ENCODE data around the gene MPL. TPM values are rescaled to one million over a fixed set of nuclear protein-coding genes. Genes with fewer than 3 reads are reported as not detected.

Gene MPL
- total and polyA plus RNA-seq, 2 experiments from 2014 or later = 0.16 TPM; not detected in 1

DNA sequence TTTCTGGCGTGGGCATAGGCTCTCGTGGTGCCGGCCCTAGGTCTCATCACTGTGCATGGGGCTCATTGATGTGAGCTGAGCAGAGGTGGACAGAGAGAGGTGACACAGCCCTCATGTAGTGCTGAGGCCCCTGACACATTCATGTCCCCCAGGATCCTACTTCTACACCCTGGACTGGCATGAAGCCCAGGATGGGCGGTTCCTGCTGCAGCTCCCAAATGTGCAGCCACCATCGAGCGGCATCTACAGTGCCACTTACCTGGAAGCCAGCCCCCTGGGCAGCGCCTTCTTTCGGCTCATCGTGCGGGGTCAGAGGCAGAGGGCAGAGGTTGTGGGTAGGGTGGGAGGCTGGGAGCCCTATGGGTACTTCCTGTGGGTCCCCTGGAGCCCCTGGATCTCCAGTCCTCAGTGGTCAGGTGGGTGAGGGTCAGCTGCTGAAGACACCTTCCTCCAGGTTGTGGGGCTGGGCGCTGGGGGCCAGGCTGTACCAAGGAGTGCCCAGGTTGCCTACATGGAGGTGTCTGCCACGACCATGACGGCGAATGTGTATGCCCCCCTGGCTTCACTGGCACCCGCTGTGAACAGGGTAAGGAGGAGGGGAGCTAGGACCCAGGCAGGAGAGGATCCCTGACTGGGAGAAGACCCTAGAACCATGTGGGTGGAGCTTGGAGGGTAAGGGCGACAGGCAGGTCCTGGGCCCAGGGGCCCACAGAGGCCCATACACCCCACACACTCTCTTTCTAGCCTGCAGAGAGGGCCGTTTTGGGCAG lies 30.7 kb upstream of the MPL start:
- Histone ChIP-seq H4K20me1 (ENCODE audit: insufficient read depth, poor library complexity, severe bottlenecking) (no peaks in the 10 kb centered on the region), H3K4me2 (no peak overlapping the region), H3K27ac (no peak overlapping the region), H3K79me2 (no peaks in the 10 kb centered on the region), H3K27me3 (no peaks in the 10 kb centered on the region), H3K4me1 (ENCODE audit: insufficient read depth) (peaks cover 17% of the 10 kb centered on the region), H3K36me3 (replicated peaks; ENCODE audit: insufficient read depth, low read depth) (no peaks in the 10 kb centered on the region), H3K9me2 (replicated peaks; ENCODE audit: insufficient read depth) (no peaks in the 10 kb centered on the region), H2AFZ (no peak overlapping the region), H3K4me3 (no peak overlapping the region), H3K9me3 (ENCODE audit: low read depth) (no peaks in the 10 kb centered on the region)
- DNase-seq (ENCODE audit: low spot score) = no peak
- TF ChIP-seq EZH2phosphoT487 (IDR thresholded peaks at IDR 0.05; ENCODE audit: low read depth, severe bottlenecking, unreplicated experiment) = no peak
- TF ChIP-seq EZH2 (IDR thresholded peaks at IDR 0.05; ENCODE audit: borderline replicate concordance) = no peak
- TF ChIP-seq, protein P1, sequence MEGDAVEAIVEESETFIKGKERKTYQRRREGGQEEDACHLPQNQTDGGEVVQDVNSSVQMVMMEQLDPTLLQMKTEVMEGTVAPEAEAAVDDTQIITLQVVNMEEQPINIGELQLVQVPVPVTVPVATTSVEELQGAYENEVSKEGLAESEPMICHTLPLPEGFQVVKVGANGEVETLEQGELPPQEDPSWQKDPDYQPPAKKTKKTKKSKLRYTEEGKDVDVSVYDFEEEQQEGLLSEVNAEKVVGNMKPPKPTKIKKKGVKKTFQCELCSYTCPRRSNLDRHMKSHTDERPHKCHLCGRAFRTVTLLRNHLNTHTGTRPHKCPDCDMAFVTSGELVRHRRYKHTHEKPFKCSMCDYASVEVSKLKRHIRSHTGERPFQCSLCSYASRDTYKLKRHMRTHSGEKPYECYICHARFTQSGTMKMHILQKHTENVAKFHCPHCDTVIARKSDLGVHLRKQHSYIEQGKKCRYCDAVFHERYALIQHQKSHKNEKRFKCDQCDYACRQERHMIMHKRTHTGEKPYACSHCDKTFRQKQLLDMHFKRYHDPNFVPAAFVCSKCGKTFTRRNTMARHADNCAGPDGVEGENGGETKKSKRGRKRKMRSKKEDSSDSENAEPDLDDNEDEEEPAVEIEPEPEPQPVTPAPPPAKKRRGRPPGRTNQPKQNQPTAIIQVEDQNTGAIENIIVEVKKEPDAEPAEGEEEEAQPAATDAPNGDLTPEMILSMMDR (IDR thresholded peaks at IDR 0.05; ENCODE audit: poor library complexity) = no peak
- WGBS (ENCODE audit: low lambda C conversion rate, missing lambda C conversion rate) = 94% methylated on average over 17 of the region's 17 CpGs

DNA sequence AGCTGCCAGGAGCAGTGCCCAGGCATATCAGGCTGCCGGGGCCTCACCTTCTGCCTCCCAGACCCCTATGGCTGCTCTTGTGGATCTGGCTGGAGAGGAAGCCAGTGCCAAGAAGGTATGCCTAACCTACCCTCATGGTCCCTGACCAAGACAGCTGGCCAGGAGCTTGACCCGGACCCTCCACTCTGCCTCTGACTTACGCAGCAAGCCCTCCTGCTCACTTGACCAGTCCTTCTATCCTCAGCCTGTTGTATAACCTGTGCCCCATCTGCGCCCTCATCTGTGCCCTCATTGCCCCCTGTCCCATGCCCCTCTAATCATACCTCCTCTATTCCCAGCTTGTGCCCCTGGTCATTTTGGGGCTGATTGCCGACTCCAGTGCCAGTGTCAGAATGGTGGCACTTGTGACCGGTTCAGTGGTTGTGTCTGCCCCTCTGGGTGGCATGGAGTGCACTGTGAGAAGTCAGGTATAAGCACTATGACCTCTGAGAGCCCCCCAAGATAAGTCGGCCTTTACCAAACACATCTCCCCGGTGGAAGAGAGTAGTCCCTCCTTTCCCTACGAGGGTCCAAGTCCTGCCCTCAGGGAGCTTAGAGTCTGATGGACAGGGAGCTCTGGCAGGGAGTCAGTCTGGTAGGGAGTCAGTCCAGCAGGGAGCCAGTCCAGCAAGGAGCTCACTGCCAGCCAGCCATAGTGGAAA lies 30.0 kb upstream of the MPL start:
- Histone ChIP-seq H3K27me3 (no peaks in the 10 kb centered on the region), H3K36me3 (replicated peaks; ENCODE audit: insufficient read depth, low read depth) (no peaks in the 10 kb centered on the region), H3K9me3 (ENCODE audit: low read depth) (no peaks in the 10 kb centered on the region), H3K9me2 (replicated peaks; ENCODE audit: insufficient read depth) (no peaks in the 10 kb centered on the region), H3K4me2 (no peak overlapping the region), H4K20me1 (ENCODE audit: insufficient read depth, poor library complexity, severe bottlenecking) (no peaks in the 10 kb centered on the region), H3K4me1 (ENCODE audit: insufficient read depth) (peaks cover 17% of the 10 kb centered on the region), H2AFZ (no peak overlapping the region), H3K79me2 (no peaks in the 10 kb centered on the region), H3K4me3 (no peak overlapping the region), H3K27ac (no peak overlapping the region)
- no peak for DNase-seq (ENCODE audit: low spot score)
- 94% methylated on average over 9 of the region's 9 CpGs for WGBS (ENCODE audit: low lambda C conversion rate, missing lambda C conversion rate)
- TF ChIP-seq EZH2 (IDR thresholded peaks at IDR 0.05; ENCODE audit: borderline replicate concordance) = no peak
- no peak for TF ChIP-seq EZH2phosphoT487 (IDR thresholded peaks at IDR 0.05; ENCODE audit: low read depth, severe bottlenecking, unreplicated experiment)
- TF ChIP-seq, protein P1 (IDR thresholded peaks at IDR 0.05; ENCODE audit: poor library complexity) = no peak

- no peaks in the 10 kb centered on the region for H3K27me3 ChIP-seq
- H3K9me2 ChIP-seq (replicated peaks; ENCODE audit: insufficient read depth) = no peaks in the 10 kb centered on the region
- H3K4me2 ChIP-seq = no peak overlapping the region
- H3K36me3 ChIP-seq (replicated peaks; ENCODE audit: insufficient read depth, low read depth) = no peaks in the 10 kb centered on the region
- H4K20me1 ChIP-seq (ENCODE audit: insufficient read depth, poor library complexity, severe bottlenecking) = no peaks in the 10 kb centered on the region
- no peak for TF ChIP-seq EZH2phosphoT487 (IDR thresholded peaks at IDR 0.05; ENCODE audit: low read depth, severe bottlenecking, unreplicated experiment)
- TF ChIP-seq, protein P1 (IDR thresholded peaks at IDR 0.05; ENCODE audit: poor library complexity) = no peak
- TF ChIP-seq EZH2 (IDR thresholded peaks at IDR 0.05; ENCODE audit: borderline replicate concordance) = no peak
- DNase-seq (ENCODE audit: low spot score) = no peak
- H3K27ac ChIP-seq = no peak overlapping the region
- peaks cover 8% of the 10 kb centered on the region for H3K4me1 ChIP-seq (ENCODE audit: insufficient read depth)
- 91% methylated on average over 20 of the region's 20 CpGs for whole genome bisulfite sequencing (ENCODE audit: low lambda C conversion rate, missing lambda C conversion rate)
- H3K4me3 ChIP-seq = no peak overlapping the region
- H3K79me2 ChIP-seq = no peaks in the 10 kb centered on the region
- no peak overlapping the region for H2AFZ ChIP-seq
- H3K9me3 ChIP-seq (ENCODE audit: low read depth) = no peaks in the 10 kb centered on the region
Observed at GRCh38 chr1:43308635-43309404, 28.8 kb upstream of the MPL start.

All from hepatocyte (in vitro differentiated cells).